H1 (cell line): Measurements from ENCODE around the gene CDK10. TPM values are rescaled to one million over a fixed set of nuclear protein-coding genes. Genes with fewer than 3 reads are reported as not detected.

Experiments used
- CTBP2 ChIP-seq: IDR thresholded peaks from 2 replicates; pipeline ENCODE4 v1.7.0; 2011; ENCODE audit warnings: borderline replicate concordance, mild to moderate bottlenecking, moderate library complexity, mixed read lengths, low read length; ENCODE audit not compliant: insufficient read depth, insufficient read length
- NRF1 ChIP-seq: IDR thresholded peaks from 2 replicates; pipeline ENCODE4 v1.6.1; 2011; ENCODE audit warnings: mild to moderate bottlenecking, low read depth, low read length, improper control_type of control experiment
- SP1 ChIP-seq: IDR thresholded peaks from 2 replicates; pipeline ENCODE4 v1.6.1; 2011; ENCODE audit warnings: low read depth, low read length
- polyA plus RNA-seq, 7 experiments: library from polyadenylated mRNA; depleted of rRNA in 3 of 7; stranded (reverse) in 5 of 7; unstranded in 2 of 7; fragments of >200 nt in 5 of 7; fragments of 200-250 nt in 2 of 7; gene quantifications; 1 replicate in 5 of 7; 2 replicates in 1 of 7; 4 replicates in 1 of 7; pipeline versions ENCODE4 v1.2.1 to v1.2.3, GENCODE V29; 2011 to 2013; ENCODE audit warnings: missing spikeins in 2 of 7, mixed read lengths in 2 of 7
- total RNA-seq: library from RNA; stranded (reverse); fragmentation: NEBNext Ultra II Directional; extraction: Animal tissue kit (Norgen Biotek cat#: 25700); gene quantifications from 2 replicates; pipeline ENCODE4 v1.2.1, GENCODE V29; 2021

The CDK10 gene
- total and polyA plus RNA-seq, 2 of the 8 experiments (the other 6 are each of a cell fraction or from before 2014, with no cell fraction given) = 49.5 to 83.9 TPM

DNA sequence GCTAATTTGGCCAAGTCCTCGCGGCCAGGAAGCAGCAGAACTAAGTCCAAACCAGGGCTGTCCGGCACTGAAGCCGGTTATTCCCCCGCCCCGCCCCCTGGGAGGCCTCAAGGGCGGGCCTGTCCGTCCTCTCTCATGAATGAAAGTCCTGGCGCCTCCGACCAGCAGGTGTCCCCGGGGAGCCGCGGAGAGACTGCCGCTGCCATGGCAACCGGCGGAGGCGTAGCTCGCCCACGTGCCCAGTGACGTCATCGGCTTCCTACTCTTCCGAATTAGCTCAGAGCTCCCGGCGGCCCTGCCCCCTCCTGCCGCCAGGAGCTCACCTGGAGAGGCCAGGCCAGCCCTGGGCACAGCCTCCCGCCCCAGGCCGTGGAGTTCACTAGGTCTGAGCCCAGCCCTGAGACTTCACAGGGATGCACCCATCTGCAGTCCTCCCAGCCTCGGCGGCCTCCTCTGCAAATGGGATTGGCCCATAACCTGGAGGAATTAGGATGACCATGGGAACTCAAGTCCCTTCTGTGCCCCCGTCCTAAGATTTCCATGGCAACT lies 13.7 kb downstream of the CDK10 start (continued):
- TF ChIP-seq CTBP2 = no peak
- TF ChIP-seq SP1 = peak; percentile 77; the same call in 1 of the 2 replicates
- no peak for TF ChIP-seq NRF1
